Measurements from ENCODE around the gene MAPK11. TPM values are rescaled to one million over a fixed set of nuclear protein-coding genes. Genes with fewer than 3 reads are reported as not detected.
A peak's percentile ranks its signal among the peaks of the same experiment; 100 is the strongest.

The MAPK11 gene
- total RNA-seq, 4 donors from 2014 or later = 2.0 to 14.0 (median 2.5) TPM; not detected in 1

DNA sequence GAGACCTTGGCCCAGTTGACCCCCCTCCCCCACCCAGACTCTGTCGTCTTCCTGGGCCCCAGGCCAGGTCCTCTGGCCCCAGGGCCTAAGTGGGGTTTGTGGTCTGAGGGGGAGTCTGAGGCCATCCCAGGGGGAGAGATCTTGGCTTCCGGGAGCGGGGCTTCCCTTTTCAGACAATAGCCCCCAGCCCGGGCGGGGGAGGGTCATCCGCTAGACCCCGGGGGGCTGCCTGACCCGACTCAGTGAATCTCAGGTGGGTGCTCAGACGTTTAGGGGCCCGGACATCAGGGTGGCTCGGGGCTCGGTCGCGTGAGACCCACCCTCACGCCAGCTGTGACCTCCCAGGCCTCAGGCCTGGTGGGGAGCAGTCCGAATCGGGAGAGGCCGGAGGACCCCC lies 609 bp downstream of the MAPK11 start:
- peaks cover 7 to 55% (median 27%) of the 10 kb centered on the region in 4 donors for H3K4me1 ChIP-seq
- H3K36me3 ChIP-seq = peaks cover 0 to 4% (median 0%) of the 10 kb centered on the region in 3 donors
- H3K4me3 ChIP-seq = peak overlapping the region; percentile 36 to 63 (median 53)
- H3K9me3 ChIP-seq = no peaks in the 10 kb centered on the region
- TF ChIP-seq POLR2A (IDR thresholded peaks at IDR 0.05) = no peak
- TF ChIP-seq, protein P1, sequence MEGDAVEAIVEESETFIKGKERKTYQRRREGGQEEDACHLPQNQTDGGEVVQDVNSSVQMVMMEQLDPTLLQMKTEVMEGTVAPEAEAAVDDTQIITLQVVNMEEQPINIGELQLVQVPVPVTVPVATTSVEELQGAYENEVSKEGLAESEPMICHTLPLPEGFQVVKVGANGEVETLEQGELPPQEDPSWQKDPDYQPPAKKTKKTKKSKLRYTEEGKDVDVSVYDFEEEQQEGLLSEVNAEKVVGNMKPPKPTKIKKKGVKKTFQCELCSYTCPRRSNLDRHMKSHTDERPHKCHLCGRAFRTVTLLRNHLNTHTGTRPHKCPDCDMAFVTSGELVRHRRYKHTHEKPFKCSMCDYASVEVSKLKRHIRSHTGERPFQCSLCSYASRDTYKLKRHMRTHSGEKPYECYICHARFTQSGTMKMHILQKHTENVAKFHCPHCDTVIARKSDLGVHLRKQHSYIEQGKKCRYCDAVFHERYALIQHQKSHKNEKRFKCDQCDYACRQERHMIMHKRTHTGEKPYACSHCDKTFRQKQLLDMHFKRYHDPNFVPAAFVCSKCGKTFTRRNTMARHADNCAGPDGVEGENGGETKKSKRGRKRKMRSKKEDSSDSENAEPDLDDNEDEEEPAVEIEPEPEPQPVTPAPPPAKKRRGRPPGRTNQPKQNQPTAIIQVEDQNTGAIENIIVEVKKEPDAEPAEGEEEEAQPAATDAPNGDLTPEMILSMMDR (IDR thresholded peaks at IDR 0.05) = no peak
- peak overlapping the region in 1 of 4 donors; percentile 58 for H3K27ac ChIP-seq
- H3K27me3 ChIP-seq = no peaks in the 10 kb centered on the region
- no peak for DNase-seq

DNA sequence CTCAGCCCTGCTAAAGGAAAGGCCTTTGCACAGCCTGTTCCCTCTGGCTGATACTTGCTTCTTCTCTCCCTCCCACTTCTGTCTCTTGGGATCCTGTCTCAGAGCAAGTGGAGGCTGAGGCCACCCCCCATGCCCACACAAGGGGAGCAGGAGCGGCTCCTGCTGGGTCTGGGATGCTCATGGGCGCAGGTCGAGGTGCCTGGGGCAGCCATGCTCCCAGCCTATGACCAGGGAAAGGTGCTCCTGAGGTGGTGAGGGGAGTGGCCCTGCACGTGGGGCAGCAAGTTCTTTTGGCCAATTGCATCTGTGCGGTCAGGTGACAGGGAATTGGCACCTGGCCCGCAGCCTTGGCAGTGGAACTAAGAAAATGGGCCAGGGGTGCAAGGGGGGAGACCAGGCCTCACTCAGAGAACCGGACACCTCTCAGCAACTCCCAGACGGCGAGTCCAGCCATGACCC lies 1.5 kb downstream of the MAPK11 start:
- no peak for DNase-seq

DNA sequence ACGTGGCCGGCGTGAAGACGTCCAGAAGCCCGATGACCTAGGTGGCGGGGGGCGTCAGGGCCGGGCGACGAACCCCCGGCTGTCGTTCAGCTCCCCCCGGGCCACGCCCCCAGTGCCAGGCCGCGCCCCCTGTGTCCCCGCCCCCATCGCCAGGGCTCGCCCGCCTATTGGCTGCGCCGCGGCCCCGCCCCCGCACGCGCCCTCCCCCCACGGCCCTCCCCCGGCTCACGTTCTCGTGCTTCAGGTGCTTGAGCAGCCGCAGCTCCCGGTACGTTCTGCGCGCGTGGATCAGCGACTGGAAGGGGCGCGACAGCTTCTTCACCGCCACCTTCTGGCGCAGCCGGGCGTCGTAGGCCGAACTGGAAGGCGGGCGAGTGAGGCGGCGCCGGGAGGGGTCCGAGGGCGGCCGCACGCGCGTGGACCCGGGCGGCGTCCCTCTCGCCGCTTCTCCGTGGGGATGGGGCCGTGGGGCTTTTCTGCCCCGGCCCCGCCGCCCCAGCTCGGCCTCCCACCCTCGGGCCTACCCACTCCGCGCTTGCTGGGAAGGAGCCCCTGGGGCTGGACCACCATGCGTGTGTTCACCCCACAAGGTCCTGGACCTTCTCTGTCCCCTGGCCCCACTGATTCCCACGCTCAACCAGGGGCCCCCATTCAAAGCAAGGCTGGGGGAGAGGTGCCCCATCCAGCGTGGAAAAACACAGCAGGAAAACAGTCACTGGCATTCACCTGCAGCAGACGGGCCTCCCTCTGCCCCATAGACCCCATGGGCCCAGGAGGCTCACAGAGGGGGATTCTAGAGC lies 2.4 kb downstream of the MAPK11 start:
- no peaks in the 10 kb centered on the region for H3K9me3 ChIP-seq
- peaks cover 7 to 55% (median 27%) of the 10 kb centered on the region in 4 donors for H3K4me1 ChIP-seq
- no peaks in the 10 kb centered on the region for H3K27me3 ChIP-seq
- TF ChIP-seq, protein P1 (IDR thresholded peaks at IDR 0.05) = peak in 2 of 6 experiments; percentile 24 to 36
- no peak for TF ChIP-seq POLR2A (IDR thresholded peaks at IDR 0.05)
- DNase-seq = peak in 2 of 3 donors; percentile 71 to 83
- H3K36me3 ChIP-seq = no peaks in the 10 kb centered on the region
- no peak overlapping the region for H3K27ac ChIP-seq
- peak overlapping the region in 2 of 4 donors; percentile 17 to 39 for H3K4me3 ChIP-seq

More for the DNA sequence above, 1.5 kb downstream of the MAPK11 start:
- no peak overlapping the region for H3K4me3 ChIP-seq
- H3K4me1 ChIP-seq = peaks cover 7 to 55% (median 27%) of the 10 kb centered on the region in 4 donors
- H3K27ac ChIP-seq = no peak overlapping the region
- no peaks in the 10 kb centered on the region for H3K27me3 ChIP-seq
- H3K9me3 ChIP-seq = no peaks in the 10 kb centered on the region
- TF ChIP-seq, protein P1 (IDR thresholded peaks at IDR 0.05) = no peak
- no peak for TF ChIP-seq POLR2A (IDR thresholded peaks at IDR 0.05)
- no peaks in the 10 kb centered on the region for H3K36me3 ChIP-seq

DNA sequence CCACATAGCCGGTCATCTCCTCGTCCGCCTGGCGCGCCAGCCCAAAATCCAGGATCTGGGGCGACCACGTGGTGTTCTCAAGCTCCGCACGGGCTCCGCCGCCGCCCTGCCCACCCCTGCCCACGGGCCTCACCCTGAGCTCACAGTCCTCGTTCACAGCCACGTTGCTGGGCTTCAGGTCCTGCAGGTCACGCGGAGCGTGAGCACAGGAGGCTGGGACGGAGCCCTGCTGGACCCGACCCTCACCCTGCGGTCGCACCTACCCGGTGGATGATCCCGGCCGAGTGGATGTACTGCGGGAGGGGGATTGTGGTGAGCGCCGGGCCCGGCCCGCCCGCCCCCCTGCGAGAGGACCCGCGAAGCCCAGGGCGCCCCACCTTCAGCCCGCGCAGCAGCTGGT lies 3.2 kb downstream of the MAPK11 start:
- Histone ChIP-seq H3K9me3 (no peaks in the 10 kb centered on the region), H3K36me3 (no peaks in the 10 kb centered on the region), H3K27ac (no peak overlapping the region), H3K27me3 (peaks cover 0 to 7% of the 10 kb centered on the region in 2 donors), H3K4me1 (peaks cover 7 to 57% (median 29%) of the 10 kb centered on the region in 4 donors), H3K4me3 (peak overlapping the region in 2 of 4 donors; percentile 17 to 39)
- TF ChIP-seq POLR2A (IDR thresholded peaks at IDR 0.05) = no peak
- TF ChIP-seq, protein P1 (IDR thresholded peaks at IDR 0.05) = no peak
- DNase-seq = no peak

DNA sequence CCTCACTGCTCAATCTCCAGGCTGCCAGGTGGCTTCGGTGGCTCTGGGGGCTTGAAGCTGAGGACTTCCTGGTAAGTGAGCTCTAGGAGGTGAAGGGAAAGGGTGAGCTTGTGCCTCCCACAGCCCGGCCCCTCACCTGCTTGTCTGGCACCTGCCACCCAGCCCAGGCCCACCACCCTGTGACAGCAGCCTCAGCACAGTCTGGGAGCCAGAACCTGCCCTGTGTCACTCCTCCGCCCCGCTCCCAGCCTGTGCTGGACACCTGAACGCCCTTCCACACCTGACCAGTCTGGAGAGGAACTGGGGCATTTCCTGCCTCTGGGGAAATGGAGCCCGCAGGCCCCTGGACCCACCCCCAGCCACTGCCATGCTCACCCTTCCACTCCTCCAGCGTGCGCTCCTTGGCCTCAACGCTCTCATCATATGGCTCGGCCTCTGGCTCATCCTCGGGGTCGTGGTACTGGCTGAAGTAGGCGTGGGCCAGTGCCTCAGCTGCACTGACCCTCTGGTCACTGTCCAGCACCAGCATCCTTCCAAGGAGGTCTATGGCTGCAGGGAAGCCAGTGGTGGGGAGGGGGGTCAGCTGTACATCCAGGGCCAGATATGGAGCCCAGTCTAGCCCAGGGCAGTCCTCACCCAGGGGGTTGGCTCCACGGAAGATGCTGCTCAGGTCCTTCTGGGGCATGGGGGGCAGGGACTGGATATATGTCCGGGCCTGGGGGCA lies 5.1 kb downstream of the MAPK11 start:
- no peak overlapping the region for H3K4me3 ChIP-seq
- no peak overlapping the region for H3K27ac ChIP-seq
- no peaks in the 10 kb centered on the region for H3K9me3 ChIP-seq
- H3K36me3 ChIP-seq = no peaks in the 10 kb centered on the region
- DNase-seq = no peak
- H3K4me1 ChIP-seq = peaks cover 0 to 52% (median 23%) of the 10 kb centered on the region in 4 donors
- TF ChIP-seq, protein P1 (IDR thresholded peaks at IDR 0.05) = no peak
- TF ChIP-seq POLR2A (IDR thresholded peaks at IDR 0.05) = no peak
- peaks cover 0 to 15% of the 10 kb centered on the region in 2 donors for H3K27me3 ChIP-seq

Measured in Peyer's patch (tissue), 4 donors.